ENCODE data around the gene PPDPF. TPM values are rescaled to one million over a fixed set of nuclear protein-coding genes. Genes with fewer than 3 reads are reported as not detected.

Gene PPDPF
- total RNA-seq, 2 experiments from 2014 or later: 34.9 to 117 TPM

- Histone ChIP-seq H3K4me2 (ENCODE audit: low read length) (peak within 1 kb of the TSS; percentile 40; the same call in 1 of the 2 replicates), H3K4me1 (ENCODE audit: insufficient read depth, low read length, poor library complexity, severe bottlenecking) (peaks cover 14% of the 10 kb centered on the region), H3K9me3 (ENCODE audit: low read length) (no peaks in the 10 kb centered on the region), H3K79me2 (ENCODE audit: insufficient read depth, low read depth, low read length) (no peaks in the 10 kb centered on the region), H3K9me2 (ENCODE audit: insufficient read depth, low read length) (no peaks in the 10 kb centered on the region), H3K36me3 (ENCODE audit: insufficient read depth, low read length) (no peaks in the 10 kb centered on the region), H3K4me3 (ENCODE audit: low read depth, low read length, poor library complexity, severe bottlenecking) (peak within 1 kb of the TSS; percentile 33), H4K20me1 (ENCODE audit: insufficient read depth, low read length) (no peaks in the 10 kb centered on the region), H2AFZ (ENCODE audit: low read length) (no peak within 1 kb of the TSS), H3K27ac (ENCODE audit: low read depth, low read length, poor library complexity, severe bottlenecking) (no peak within 1 kb of the TSS)
- intact Hi-C loops (cut with micrococcal nuclease; ENCODE audit: unreplicated experiment): no loop called here
- peak; percentile 37 for DNase-seq (ENCODE audit: low spot score)
- POLR2A ChIA-PET: no interaction called here
- CTCF ChIA-PET (ENCODE audit: unreplicated experiment): no interaction called here
- TF ChIP-seq EZH2phosphoT487 (IDR thresholded peaks at IDR 0.05; ENCODE audit: borderline replicate concordance, low read depth, low read length) (no peak), CTCF (conservative IDR thresholded peaks at IDR 0.05; ENCODE audit: low read length) (no peak)
- BruUV-seq (replicated peaks): no TSS peak
Observed at GRCh38 chr20:63498960-63499337, 21.6 kb upstream of the PPDPF start, which contains the start of gene EEF1A2. Gene EEF1A2, minus strand, starts transcription at chr20:63499083. Its CDS starts 1,320 bp downstream, at chr20:63497763.

GRCh38 chr20:63499338-63499969, 21.1 kb upstream of the PPDPF start:
- H3K9me2 ChIP-seq (ENCODE audit: insufficient read depth, low read length): no peaks in the 10 kb centered on the region
- no peaks in the 10 kb centered on the region for H3K36me3 ChIP-seq (ENCODE audit: insufficient read depth, low read length)
- TF ChIP-seq CTCF (conservative IDR thresholded peaks at IDR 0.05; ENCODE audit: low read length): no peak
- TF ChIP-seq EZH2phosphoT487 (IDR thresholded peaks at IDR 0.05; ENCODE audit: borderline replicate concordance, low read depth, low read length): no peak
- no peaks in the 10 kb centered on the region for H3K79me2 ChIP-seq (ENCODE audit: insufficient read depth, low read depth, low read length)
- no peaks in the 10 kb centered on the region for H3K9me3 ChIP-seq (ENCODE audit: low read length)
- no peak overlapping the region for H3K27ac ChIP-seq (ENCODE audit: low read depth, low read length, poor library complexity, severe bottlenecking)
- no peaks in the 10 kb centered on the region for H4K20me1 ChIP-seq (ENCODE audit: insufficient read depth, low read length)
- CTCF ChIA-PET (ENCODE audit: unreplicated experiment): no interaction called here
- BruUV-seq (replicated peaks): no TSS peak
- POLR2A ChIA-PET: no interaction called here
- H3K4me2 ChIP-seq (ENCODE audit: low read length): no peak overlapping the region; the same call in 1 of the 2 replicates
- no peak for DNase-seq (ENCODE audit: low spot score)
- H2AFZ ChIP-seq (ENCODE audit: low read length): no peak overlapping the region
- intact Hi-C loops (cut with micrococcal nuclease; ENCODE audit: unreplicated experiment): no loop called here
- H3K4me1 ChIP-seq (ENCODE audit: insufficient read depth, low read length, poor library complexity, severe bottlenecking): peaks cover 14% of the 10 kb centered on the region
- H3K4me3 ChIP-seq (ENCODE audit: low read depth, low read length, poor library complexity, severe bottlenecking): no peak overlapping the region

- Histone ChIP-seq H3K4me3 (ENCODE audit: low read depth, low read length, poor library complexity, severe bottlenecking) (no peak overlapping the region), H3K4me2 (ENCODE audit: low read length) (no peak overlapping the region), H3K9me2 (ENCODE audit: insufficient read depth, low read length) (no peaks in the 10 kb centered on the region), H3K4me1 (ENCODE audit: insufficient read depth, low read length, poor library complexity, severe bottlenecking) (peaks cover 14% of the 10 kb centered on the region), H3K9me3 (ENCODE audit: low read length) (no peaks in the 10 kb centered on the region), H4K20me1 (ENCODE audit: insufficient read depth, low read length) (no peaks in the 10 kb centered on the region), H3K27ac (ENCODE audit: low read depth, low read length, poor library complexity, severe bottlenecking) (no peak overlapping the region), H3K36me3 (ENCODE audit: insufficient read depth, low read length) (no peaks in the 10 kb centered on the region), H2AFZ (ENCODE audit: low read length) (no peak overlapping the region), H3K79me2 (ENCODE audit: insufficient read depth, low read depth, low read length) (no peaks in the 10 kb centered on the region)
- TF ChIP-seq CTCF (conservative IDR thresholded peaks at IDR 0.05; ENCODE audit: low read length) (no peak), EZH2phosphoT487 (IDR thresholded peaks at IDR 0.05; ENCODE audit: borderline replicate concordance, low read depth, low read length) (no peak)
- BruUV-seq (replicated peaks): no TSS peak
- intact Hi-C loops (cut with micrococcal nuclease; ENCODE audit: unreplicated experiment): no loop called here
- ChIA-PET CTCF (ENCODE audit: unreplicated experiment) (no interaction called here), POLR2A (no interaction called here)
- DNase-seq (ENCODE audit: low spot score): no peak
Observed at GRCh38 chr20:63500151-63500901, 20.2 kb upstream of the PPDPF start.

Data from OCI-LY7 (cell line).